Skeletal muscle satellite cell (primary cell): ENCODE measurements around the gene DIP2A.

Experiments used
- H3K27me3 ChIP-seq: 2 replicates; pipeline ENCODE4 v1.7.0; 2013; ENCODE audit warnings: low read length; ENCODE audit not compliant: control insufficient read depth, insufficient read depth
- H3K36me3 ChIP-seq: 2 replicates; pipeline ENCODE4 v1.7.0; 2013; ENCODE audit warnings: mild to moderate bottlenecking, control low read depth, low read length; ENCODE audit not compliant: insufficient read depth
- H3K4me1 ChIP-seq: 2 replicates; pipeline ENCODE4 v1.7.0; 2013; ENCODE audit warnings: low read length; ENCODE audit not compliant: control insufficient read depth, insufficient read depth
- H3K4me2 ChIP-seq: 2 replicates; pipeline ENCODE4 v1.7.0; 2013; ENCODE audit warnings: mild to moderate bottlenecking, low read length
- H3K4me3 ChIP-seq: 2 replicates; pipeline ENCODE4 v1.7.0; 2013; ENCODE audit warnings: low read length
- H3K9ac ChIP-seq: 2 replicates; pipeline ENCODE4 v1.7.0; 2013; ENCODE audit warnings: mild to moderate bottlenecking, low read depth, low read length, moderate library complexity
- H3K9me3 ChIP-seq: replicated peaks from 2 replicates; pipeline ENCODE4 v1.7.0; 2013; ENCODE audit warnings: mild to moderate bottlenecking, control low read depth, low read length

DIP2A gene

GRCh38 chr21:46543306-46543705 is 84.6 kb downstream of the DIP2A start:
- H3K4me2 ChIP-seq, result no peak overlapping the region
- no peaks in the 10 kb centered on the region for H3K9me3 ChIP-seq
- no peaks in the 10 kb centered on the region for H3K4me1 ChIP-seq
- H3K9ac ChIP-seq, result no peak overlapping the region
- no peaks in the 10 kb centered on the region for H3K27me3 ChIP-seq
- peaks cover 82% of the 10 kb centered on the region for H3K36me3 ChIP-seq
- no peak overlapping the region for H3K4me3 ChIP-seq

- H3K4me2 ChIP-seq, result no peak overlapping the region
- H3K36me3 ChIP-seq, result peaks cover 78% of the 10 kb centered on the region
- no peak overlapping the region for H3K4me3 ChIP-seq
- H3K9me3 ChIP-seq, result no peaks in the 10 kb centered on the region
- H3K27me3 ChIP-seq, result no peaks in the 10 kb centered on the region
- no peak overlapping the region for H3K9ac ChIP-seq
- H3K4me1 ChIP-seq, result no peaks in the 10 kb centered on the region
Observed at GRCh38 chr21:46544003-46544402, 85.3 kb downstream of the DIP2A start.

- Histone ChIP-seq H3K36me3 (peaks cover 75% of the 10 kb centered on the region), H3K9ac (no peak overlapping the region), H3K4me2 (no peak overlapping the region), H3K9me3 (no peaks in the 10 kb centered on the region), H3K27me3 (no peaks in the 10 kb centered on the region), H3K4me1 (no peaks in the 10 kb centered on the region), H3K4me3 (no peak overlapping the region)
Observed at GRCh38 chr21:46544824-46545223, 86.1 kb downstream of the DIP2A start.

GRCh38 chr21:46545363-46545762 is 86.7 kb downstream of the DIP2A start:
- no peak overlapping the region for H3K9ac ChIP-seq
- H3K27me3 ChIP-seq, result no peaks in the 10 kb centered on the region
- H3K36me3 ChIP-seq, result peaks cover 72% of the 10 kb centered on the region
- H3K4me3 ChIP-seq, result no peak overlapping the region
- no peaks in the 10 kb centered on the region for H3K9me3 ChIP-seq
- no peak overlapping the region for H3K4me2 ChIP-seq
- no peaks in the 10 kb centered on the region for H3K4me1 ChIP-seq

- H3K27me3 ChIP-seq, result no peaks in the 10 kb centered on the region
- H3K4me1 ChIP-seq, result no peaks in the 10 kb centered on the region
- peaks cover 76% of the 10 kb centered on the region for H3K36me3 ChIP-seq
- H3K4me2 ChIP-seq, result no peak overlapping the region
- no peaks in the 10 kb centered on the region for H3K9me3 ChIP-seq
- H3K4me3 ChIP-seq, result no peak overlapping the region
- H3K9ac ChIP-seq, result no peak overlapping the region
Observed at GRCh38 chr21:46545911-46546310, 87.2 kb downstream of the DIP2A start.

- no peaks in the 10 kb centered on the region for H3K27me3 ChIP-seq
- no peak overlapping the region for H3K4me3 ChIP-seq
- no peak overlapping the region for H3K9ac ChIP-seq
- H3K4me2 ChIP-seq, result no peak overlapping the region
- no peaks in the 10 kb centered on the region for H3K4me1 ChIP-seq
- peaks cover 75% of the 10 kb centered on the region for H3K36me3 ChIP-seq
- no peaks in the 10 kb centered on the region for H3K9me3 ChIP-seq
Observed at GRCh38 chr21:46546799-46547198, 88.1 kb downstream of the DIP2A start.

GRCh38 chr21:46549650-46550049 is 91.0 kb downstream of the DIP2A start:
- Histone ChIP-seq H3K36me3 (peaks cover 60% of the 10 kb centered on the region), H3K4me2 (no peak overlapping the region), H3K27me3 (no peaks in the 10 kb centered on the region), H3K9ac (no peak overlapping the region), H3K9me3 (no peaks in the 10 kb centered on the region), H3K4me3 (no peak overlapping the region), H3K4me1 (no peaks in the 10 kb centered on the region)

GRCh38 chr21:46550116-46550941 is 91.6 kb downstream of the DIP2A start:
- Histone ChIP-seq H3K4me3 (no peak overlapping the region), H3K9me3 (no peaks in the 10 kb centered on the region), H3K4me2 (no peak overlapping the region), H3K27me3 (no peaks in the 10 kb centered on the region), H3K4me1 (no peaks in the 10 kb centered on the region), H3K36me3 (peaks cover 62% of the 10 kb centered on the region), H3K9ac (no peak overlapping the region)

GRCh38 chr21:46551636-46552241 is 93.0 kb downstream of the DIP2A start:
- Histone ChIP-seq H3K27me3 (no peaks in the 10 kb centered on the region), H3K4me1 (no peaks in the 10 kb centered on the region), H3K4me3 (no peak overlapping the region), H3K36me3 (peaks cover 62% of the 10 kb centered on the region), H3K9ac (no peak overlapping the region), H3K4me2 (no peak overlapping the region), H3K9me3 (no peaks in the 10 kb centered on the region)

- no peak overlapping the region for H3K9ac ChIP-seq
- H3K36me3 ChIP-seq, result peaks cover 60% of the 10 kb centered on the region
- no peaks in the 10 kb centered on the region for H3K9me3 ChIP-seq
- H3K4me2 ChIP-seq, result no peak overlapping the region
- no peaks in the 10 kb centered on the region for H3K27me3 ChIP-seq
- H3K4me3 ChIP-seq, result no peak overlapping the region
- H3K4me1 ChIP-seq, result no peaks in the 10 kb centered on the region
Observed at GRCh38 chr21:46552274-46552673, 93.6 kb downstream of the DIP2A start.

GRCh38 chr21:46552865-46553379 is 94.2 kb downstream of the DIP2A start:
- Histone ChIP-seq H3K36me3 (peaks cover 62% of the 10 kb centered on the region), H3K4me2 (no peak overlapping the region), H3K9ac (no peak overlapping the region), H3K4me3 (no peak overlapping the region), H3K4me1 (no peaks in the 10 kb centered on the region), H3K9me3 (no peaks in the 10 kb centered on the region), H3K27me3 (no peaks in the 10 kb centered on the region)

- Histone ChIP-seq H3K9me3 (no peaks in the 10 kb centered on the region), H3K27me3 (no peaks in the 10 kb centered on the region), H3K4me2 (no peak overlapping the region), H3K9ac (no peak overlapping the region), H3K4me1 (no peaks in the 10 kb centered on the region), H3K36me3 (peaks cover 61% of the 10 kb centered on the region), H3K4me3 (no peak overlapping the region)
Observed at GRCh38 chr21:46553993-46554392, 95.3 kb downstream of the DIP2A start.
